Stimulated activated CD4-positive, alpha-beta T cell treated with anti-CD3 and anti-CD28 coated beads, TNF-alpha, amount 100 ng/mL, for 4 hours (primary cell): ENCODE results near the gene RPL29.
A peak's percentile ranks its signal among the peaks of the same experiment; 100 is the strongest.

Experiments
- DNase-seq, 3 experiments: peaks; one replicate each; pipeline ENCODE4 v3.0.0-alpha.2; 2020; ENCODE audit warnings: low read depth in 3 of 3

Gene RPL29

GRCh38 chr3:51983578-51984268, 12.0 kb downstream of the RPL29 start:
- DNase-seq = no peak

DNA sequence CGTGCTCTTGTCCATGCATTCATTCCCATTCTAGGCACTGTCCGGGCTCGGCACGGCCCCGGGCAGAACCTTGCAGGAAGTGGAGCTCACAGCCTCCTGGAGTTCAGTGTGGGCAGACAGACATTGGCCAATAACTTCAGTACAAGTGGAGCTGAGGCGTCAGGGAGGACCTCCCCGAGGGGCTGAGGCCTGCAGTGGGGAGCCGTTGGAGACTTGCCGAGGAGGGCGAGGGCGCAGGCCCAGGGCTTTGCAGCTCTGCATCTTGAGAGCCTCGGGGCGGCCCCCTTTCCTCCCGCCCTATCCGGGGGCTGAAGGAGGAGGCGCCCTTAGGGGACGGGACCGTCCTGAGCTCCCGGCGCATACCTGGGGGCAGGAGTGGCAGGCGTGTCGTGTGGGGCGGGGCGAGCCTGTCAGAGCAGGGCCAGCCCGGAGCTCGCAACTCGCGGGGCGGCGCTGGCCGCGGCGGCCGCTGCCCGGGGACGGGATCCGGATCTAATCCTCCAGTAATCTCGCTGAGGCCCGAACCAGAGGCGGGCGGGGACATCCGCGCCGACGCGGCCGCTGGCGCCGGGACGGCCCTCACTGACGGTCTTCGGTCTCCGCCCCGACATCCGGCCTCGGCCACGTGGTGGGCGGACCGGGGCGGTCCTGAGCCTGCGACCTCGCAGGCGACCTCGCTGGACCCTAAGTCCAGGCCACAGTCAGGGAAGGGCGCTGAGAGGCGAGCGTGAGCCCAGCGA, 12.7 kb downstream of the RPL29 start, which contains the start of gene ACY1:
TSS of gene ACY1 (plus strand) at position 698 of the 740 bp plus-strand sequence. CDS start 530 bp downstream, outside the sequence.
- peak; percentile 42 to 68 (median 53) for DNase-seq

DNA sequence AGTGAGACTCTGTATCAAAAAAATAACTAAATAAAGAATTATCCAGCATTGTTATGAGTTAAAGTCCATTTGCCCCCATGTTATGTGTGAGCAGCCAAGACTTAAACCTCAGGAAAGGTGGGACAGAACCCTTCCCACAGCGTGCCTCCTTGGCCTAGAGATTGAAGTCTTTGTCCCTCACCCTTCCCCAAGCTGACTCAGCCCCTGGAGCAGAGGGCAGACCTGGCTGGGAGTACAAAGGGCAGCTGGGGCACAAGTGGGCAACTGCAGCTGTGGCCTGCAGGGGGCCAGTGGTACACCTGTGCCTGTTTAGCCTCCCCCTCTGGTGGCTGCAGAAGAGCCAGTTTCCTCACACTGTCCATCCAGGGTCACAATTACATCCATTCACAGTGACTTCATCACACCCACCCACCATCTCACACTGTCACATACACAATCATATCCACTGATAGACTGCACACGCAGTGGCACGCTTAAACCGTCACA, 13.3 kb downstream of the RPL29 start:
- DNase-seq = no peak

GRCh38 chr3:51980253-51980652, 15.4 kb downstream of the RPL29 start:
- no peak for DNase-seq

- DNase-seq = no peak
Measured at GRCh38 chr3:51978143-51978502, 17.6 kb downstream of the RPL29 start.

DNA sequence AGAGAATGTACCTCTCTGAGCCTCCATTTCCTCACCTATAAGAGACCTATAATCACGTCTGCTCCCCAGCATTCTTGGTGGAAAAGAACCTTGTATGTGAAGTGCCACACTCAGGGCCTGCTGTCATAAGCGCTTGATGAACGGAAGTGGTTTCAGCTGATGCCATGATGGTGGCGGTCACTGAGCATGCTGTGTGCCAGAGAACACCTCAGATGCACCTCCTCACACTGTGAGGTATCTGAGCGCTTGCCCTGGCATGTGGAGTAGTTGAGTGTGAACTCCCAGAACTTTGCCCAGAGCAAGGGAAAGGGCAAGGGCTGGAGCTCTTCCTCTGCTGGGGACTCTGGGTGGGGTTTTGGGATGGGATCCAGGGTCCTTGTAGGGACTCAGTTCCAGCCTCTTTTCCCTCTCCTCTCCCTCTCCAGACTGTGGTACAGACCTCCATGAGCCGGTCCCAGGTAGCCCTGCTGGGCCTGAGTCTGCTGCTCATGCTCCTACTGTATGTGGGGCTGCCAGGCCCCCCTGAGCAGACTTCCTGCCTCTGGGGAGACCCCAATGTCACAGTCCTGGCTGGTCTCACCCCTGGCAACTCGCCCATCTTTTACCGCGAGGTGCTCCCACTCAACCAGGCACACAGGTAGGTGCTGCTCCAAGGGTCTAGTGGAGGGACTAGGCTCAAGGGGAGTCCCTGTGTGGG, 18.1 kb downstream of the RPL29 start:
- DNase-seq = no peak

- no peak for DNase-seq
Measured at GRCh38 chr3:51975852-51976549, 19.7 kb downstream of the RPL29 start.

GRCh38 chr3:51974963-51975851, 20.5 kb downstream of the RPL29 start, which contains the start of gene ABHD14A:
Gene ABHD14A (plus strand): TSS chr3:51975064. CDS start chr3:51975136, 72 bp downstream.
- DNase-seq = peak; percentile 38 to 55 (median 47)

- DNase-seq = no peak
Measured at GRCh38 chr3:51974277-51974962, 21.3 kb downstream of the RPL29 start.

DNA sequence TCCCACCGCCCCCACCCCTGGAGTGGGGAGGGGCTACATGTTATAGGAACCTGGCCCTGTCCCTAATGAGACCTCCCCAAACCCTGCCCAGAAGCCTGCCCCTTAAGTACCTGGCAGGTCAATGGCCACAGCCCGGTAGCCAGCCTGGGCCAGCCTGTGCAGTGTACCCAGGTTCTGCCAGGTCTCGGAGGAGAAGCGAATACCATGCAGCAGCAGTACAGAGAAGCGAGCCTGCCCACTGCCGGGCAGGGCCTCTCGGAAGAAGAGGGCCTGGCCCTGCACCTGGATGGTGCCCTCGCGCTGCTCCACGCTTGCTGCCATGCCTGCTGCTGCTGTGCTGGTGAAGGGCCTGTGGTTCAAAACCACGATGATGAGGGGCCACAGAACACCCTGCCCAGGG, 24.3 kb downstream of the RPL29 start:
- no peak for DNase-seq

- DNase-seq = no peak
Measured at GRCh38 chr3:51970606-51971300, 24.9 kb downstream of the RPL29 start.

DNA sequence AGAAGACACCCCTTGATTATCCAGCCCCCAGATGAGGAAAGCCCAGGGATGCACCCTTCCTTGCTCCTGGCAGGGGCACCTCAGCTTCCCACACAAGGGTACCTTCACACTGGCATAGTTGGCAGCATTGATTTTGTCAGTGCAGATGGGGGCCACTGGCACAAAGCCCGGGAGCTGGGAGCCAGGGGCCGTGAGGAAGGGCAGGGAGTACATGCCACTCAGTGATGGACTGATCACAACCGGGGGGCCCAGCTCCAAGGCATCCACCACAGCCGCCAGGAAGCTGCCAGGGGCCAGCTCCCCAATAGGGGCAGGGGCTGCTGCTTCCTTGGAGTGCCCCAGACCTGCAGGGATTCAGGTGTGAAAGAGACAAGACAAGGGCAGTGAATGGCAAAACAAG, 25.9 kb downstream of the RPL29 start:
- no peak for DNase-seq

DNA sequence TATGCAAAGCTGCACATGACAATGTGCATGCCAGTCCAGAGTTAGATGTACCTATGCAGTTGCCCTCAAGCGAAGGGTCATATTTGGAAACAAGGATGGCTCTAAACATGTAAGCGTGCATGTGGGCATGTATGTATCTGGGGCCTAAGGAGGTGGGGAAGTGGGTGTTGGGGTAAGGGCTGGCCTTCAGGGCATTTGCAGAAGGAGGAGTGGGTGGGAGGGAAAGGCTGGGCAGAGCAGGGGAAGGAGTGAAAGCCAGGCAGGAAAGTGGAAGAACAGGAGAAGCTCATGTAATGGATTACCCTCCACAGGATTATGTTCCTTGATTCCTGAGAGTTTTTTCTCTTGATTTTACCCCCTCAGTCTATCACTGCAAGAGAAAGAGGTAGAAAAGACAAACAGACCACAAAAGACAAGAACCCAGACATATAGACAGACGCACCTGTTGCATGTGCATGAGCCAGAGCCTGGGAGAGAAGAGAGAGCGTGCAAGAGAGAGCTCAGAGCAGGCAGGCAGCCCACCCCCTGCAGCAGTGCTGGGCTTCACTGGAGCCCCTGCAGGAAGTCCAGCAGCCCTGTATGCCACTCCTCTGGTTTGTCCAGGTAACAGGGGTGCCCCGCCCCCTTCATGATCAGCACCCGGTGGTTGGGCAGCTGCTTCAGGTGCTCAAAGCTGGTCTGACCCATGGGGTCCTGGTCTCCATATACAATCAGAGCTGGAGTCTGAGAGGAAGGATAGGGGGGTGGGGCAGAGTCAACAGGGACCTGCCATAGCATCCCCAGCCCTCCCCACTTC, 26.6 kb downstream of the RPL29 start:
- DNase-seq = no peak

DNA sequence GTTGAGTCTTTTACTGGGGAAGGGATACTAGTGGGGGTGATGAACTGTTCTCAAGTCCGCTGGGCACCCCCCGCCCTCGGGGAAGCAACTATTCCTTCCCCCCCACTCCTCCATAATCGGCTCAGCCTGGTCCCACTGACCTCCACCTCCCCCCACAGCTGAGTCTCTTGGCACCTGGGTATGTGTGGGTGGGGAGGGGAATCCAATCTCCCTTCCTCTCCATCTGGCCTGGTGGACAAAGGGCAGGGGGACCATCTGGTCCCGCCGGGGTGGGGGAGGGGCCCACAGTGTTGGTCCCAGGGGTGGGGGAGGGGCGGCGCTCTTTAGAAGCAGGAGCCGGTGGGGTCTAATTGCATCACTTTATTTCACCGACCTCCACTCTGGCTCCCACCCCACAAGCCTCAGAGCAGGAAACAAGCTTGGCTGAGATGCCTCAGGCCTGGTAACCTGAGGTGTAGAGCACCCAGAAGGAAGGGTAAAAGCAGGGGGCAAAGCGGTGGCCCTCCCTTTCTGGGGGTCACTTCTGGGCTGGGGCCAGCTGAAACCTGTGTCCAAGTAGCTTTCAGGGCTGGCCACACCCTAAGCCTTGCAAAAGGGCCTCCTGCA, 27.4 kb downstream of the RPL29 start:
- no peak for DNase-seq

GRCh38 chr3:51967384-51968169, 28.1 kb downstream of the RPL29 start, which contains the start of gene PCBP4:
Gene PCBP4 (minus strand): TSS chr3:51967454. CDS start chr3:51961240, 6,214 bp downstream.
- no peak for DNase-seq

DNA sequence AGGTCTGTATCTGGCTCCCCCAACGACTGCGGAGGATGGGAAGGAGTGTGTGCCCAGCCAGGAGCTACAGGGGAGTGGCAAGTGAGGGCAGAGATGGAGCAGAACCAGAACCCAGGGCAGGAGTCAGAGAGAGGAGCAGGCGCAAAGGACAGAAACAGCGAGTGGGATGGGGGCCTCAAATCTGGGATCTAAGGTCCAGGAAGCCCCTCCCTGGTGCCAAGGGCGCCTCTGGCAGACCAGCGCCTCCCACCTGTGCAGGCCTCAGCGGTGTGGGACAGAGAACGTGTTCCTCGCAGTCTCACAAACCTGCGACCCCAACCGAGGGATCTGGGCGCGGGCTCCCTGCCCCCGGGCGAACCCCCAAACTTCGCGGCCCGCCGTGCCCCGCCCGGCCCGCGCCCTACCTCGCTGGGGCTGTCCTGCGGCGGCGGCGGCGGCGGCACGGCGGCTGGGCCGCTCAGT, 28.7 kb downstream of the RPL29 start:
- no peak for DNase-seq

DNA sequence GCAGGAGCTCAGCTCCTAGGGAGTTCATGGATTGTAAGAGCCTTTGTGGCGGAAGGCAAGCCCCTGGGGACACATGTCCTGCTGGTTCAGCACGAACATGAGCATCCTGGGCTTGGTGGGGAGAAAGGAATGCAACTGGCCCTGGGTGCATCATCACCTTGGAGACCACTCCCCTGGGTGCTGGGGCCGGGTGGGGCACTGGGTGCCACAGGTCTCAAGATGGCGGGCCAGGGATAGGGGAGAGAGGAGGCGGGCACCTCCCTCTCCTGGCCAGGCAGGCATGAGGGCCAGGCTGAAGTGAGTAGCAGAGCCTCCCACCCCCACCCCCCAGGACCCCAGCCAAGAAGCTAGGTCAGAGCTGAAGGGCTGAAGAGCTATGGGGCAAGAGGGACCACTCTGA, 29.2 kb downstream of the RPL29 start:
- DNase-seq = no peak
